HG02852 (cell line): ENCODE measurements around the gene DOCK3.
"Not testable (repeated sequence)": the region's sequence is repeated elsewhere in the genome, so short reads cannot be mapped to it uniquely, and the experiment has no call there.

ENCODE experiments used
- ATAC-seq: cut with Tn5 transposase; IDR thresholded peaks from one replicate; pipeline ENCODE4 v1.9.1; 2021; ENCODE audit warnings: mild to moderate bottlenecking, moderate library complexity; ENCODE audit not compliant: unreplicated experiment

The DOCK3 gene

DNA sequence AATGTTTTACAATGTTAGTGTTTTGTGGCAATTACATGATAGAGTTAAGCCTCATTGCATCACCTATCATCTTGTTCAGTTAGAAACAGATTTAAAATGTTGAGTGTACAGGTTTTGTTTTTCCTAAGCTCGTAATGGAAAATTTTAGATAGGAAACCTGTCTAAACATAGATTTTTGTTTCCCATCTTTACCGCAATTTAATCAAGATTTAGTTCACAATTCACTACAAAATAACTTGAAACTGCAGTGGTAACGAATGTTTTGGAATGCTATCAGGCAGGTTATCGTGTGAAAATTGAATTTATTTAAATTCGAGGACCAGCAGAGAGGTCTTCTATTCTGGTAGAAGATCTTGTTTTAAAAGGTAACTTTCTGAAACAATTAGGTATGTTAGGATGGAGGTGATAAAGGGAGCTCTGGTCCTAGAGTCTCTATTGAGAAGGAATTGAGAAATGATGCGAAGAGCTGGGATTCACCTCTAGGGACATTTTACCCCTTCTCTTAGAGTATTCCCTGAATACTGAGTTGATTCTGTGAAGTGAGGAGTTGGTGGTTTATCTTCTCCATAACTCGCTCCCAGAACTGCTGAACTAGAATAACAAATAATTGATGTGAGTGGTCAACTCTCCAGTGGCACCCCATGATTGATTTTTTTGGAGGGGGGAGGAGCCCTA, 1.4 kb downstream of the DOCK3 start:
- ATAC-seq: no peak

DNA sequence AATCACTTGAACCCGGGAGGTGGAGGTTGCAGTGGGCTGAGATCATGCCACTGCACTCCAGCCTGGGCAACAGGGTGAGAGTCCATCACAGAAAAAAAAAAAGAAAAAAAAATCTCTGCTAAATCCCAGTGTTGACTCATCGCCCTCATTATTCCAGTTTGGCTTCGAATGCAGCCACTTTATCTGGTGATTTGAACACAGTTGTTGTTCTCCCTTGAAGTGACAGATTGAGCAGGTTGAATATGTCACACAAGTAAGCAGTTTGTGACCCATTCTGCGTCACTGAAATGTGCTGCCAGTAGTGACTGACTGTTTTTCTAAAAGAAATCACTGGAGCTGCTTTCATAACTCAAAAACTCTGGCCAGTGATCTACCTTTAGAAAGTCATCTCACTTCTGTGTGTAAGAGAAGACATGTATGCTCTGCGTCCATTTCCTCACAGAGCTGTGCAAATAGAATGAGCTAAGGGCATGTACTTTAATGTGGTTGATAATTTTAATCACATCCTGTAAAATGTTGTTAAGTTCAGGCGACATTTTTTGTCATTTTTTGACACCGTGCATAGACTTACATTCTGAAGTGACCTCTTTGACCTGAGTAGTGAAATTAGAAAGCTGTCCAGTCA, 12.5 kb downstream of the DOCK3 start:
- no peak for ATAC-seq

DNA sequence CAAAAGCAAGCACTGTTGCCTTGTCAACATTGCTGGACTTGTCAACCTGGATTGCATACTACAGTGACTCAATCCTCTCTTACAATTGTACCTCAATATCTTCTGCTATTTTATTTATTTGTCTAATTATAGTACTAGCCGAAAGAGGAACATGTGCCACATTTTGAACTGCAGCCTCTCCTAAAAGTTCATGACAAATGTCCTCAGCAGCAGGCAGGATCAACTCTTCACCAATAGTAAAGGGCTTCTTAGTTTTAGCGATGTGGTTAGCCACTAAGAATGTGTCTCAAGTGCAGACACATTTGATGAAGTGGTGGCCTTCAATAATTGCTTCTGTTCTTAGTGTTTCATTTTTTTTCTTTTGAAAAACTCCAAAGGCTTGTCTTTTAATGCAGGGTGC, 13.2 kb downstream of the DOCK3 start:
- ATAC-seq: no peak

DNA sequence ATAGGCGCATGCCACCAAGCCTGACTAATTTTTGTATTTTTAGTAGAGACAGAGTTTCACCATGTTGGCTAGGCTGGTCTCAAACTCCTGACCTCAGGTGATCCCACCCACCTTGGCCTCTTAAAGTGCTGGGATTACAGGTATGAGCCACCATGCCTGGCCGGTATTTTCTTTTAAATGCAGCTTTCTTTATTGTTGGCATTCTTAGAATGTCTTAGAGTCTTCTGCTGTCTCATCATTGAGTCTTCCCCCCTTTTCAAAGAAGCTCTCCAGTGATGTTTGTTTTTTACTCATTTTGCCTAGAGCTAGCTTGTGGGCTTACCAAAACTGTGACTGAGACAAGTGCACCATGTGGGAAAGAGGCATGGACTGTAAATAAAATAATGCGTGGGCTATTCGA, 13.9 kb downstream of the DOCK3 start:
- not testable (repeated sequence) for ATAC-seq

DNA sequence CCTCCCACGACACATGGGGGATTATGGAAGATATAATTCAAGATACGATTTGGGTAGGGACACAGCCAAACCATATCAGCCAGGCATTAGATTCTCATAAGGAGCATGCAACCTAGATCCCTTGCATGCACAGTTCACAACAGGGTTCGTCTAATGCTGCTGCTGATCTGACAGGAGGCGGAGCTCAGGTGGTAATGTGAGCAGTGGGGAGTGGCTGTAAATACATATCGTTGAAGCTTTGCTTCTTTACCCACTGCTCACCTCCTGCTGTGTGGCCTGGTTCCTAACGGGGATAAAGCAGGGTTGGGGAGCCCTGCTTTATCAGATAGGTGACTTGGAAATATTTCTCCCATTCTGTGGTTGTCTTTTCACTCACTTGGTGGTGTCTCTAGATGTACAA, 14.8 kb downstream of the DOCK3 start:
- no peak for ATAC-seq

DNA sequence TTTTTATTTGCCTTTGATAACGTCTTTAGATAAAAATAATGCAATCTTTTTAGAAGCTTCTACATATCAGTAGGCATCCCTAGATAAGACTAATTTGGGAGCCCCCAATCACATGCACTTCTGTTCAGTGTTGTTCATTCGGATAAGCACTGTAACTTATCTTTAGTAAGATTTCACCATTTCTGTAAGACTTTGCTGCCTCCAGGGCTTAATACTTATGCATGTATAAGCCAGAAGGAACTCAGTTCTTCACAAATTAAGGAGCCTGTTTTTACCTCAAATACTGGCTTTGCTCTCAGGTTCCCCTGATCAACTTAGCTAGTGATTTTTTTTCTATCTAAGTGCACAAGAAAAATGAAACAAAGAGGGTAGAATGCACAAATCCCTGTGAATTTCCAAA, 20.3 kb downstream of the DOCK3 start:
- no peak for ATAC-seq

DNA sequence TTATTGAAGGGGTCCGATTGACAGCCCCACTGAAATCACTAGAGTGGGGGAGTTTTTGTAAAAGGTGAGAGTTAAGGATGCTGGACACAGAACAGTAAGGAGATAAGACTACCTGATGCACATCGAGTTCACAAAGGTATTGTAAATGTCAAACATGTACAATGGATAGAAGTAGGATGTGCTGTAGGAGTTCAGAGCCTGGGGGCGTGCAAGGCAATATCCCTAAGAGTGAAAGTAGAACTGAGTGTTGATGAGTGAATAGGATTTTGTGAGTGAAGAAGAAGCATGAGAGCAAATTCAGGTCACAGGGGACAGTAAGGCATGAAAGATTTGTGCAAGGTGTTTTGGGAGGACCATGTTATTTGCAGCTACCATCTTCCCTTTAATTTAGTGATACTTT, 21.5 kb downstream of the DOCK3 start:
- no peak for ATAC-seq

DNA sequence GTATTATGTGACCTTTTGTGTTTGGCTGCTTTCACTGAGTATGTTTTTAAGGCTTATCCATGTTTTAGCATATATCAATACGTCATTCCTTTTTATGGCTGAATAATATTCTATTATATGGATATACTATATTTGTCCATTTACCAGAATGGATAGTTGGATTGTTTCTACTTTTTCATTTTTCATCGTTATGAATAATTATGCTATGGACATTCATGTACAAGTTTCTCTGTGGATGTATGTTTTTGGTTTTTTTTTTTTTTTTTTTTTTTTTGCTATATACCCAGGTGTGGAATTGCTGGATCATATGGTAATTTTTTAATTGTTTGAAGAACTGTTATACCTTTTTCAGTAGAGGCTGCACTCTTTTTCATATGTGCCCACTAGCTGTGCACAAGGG, 23.5 kb downstream of the DOCK3 start:
- no peak for ATAC-seq

DNA sequence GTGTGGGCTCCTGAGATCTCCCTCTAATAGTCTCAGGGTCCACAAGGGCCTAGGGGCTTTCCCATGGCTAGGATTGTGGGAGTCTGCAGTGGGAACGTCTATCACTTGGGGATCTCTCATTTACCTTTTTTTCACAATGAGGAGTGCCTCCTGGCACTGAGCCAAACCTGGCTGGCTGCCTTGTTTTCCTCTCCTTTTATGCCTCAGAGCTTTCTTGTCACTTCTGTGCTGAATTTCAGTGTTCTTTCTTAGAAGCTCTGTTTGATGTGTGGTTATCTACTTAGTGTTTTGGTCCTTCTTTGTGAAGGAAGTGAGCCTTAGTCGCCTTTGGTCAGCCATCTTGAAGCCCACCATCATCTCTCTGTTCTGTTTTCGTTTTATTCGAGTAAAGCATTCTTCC, 33.9 kb downstream of the DOCK3 start:
- no peak for ATAC-seq

DNA sequence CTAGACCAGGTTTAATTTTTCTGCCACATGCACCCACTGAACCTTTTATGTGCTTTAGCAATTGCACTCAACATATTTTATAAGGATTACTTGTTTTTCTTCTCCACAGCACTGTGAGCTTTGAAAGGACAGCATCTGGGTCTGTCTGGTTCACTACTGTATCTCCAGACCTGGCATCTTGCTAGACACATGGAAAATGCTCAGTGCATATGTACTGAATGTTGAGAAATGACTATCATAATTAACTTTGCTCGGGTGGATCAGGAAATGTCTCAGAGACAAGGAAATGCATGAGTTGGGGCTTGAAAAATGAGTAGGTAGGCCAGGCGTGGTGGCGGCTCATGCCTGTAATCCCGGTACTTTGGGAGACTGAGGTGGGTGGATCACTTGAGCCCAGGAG, 40.2 kb downstream of the DOCK3 start:
- ATAC-seq: no peak

DNA sequence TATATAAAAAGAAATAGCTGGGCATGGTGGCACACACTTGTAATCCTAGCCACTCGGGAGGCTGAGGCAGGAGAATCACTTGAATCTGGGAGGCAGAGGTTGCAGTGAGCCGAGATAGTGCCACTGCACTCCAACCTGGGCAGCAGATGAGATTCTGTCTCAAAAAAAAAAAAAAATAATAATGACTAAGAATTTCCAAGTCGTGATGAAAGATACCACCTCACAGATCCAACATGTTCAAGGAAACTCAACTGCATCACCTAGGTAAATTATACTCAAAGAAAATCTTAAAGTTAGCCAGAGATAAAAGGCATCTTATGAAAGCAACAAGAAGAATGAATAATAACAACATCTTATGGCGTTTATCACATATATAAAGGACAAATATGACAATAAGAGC, 50.1 kb downstream of the DOCK3 start:
- no peak for ATAC-seq

DNA sequence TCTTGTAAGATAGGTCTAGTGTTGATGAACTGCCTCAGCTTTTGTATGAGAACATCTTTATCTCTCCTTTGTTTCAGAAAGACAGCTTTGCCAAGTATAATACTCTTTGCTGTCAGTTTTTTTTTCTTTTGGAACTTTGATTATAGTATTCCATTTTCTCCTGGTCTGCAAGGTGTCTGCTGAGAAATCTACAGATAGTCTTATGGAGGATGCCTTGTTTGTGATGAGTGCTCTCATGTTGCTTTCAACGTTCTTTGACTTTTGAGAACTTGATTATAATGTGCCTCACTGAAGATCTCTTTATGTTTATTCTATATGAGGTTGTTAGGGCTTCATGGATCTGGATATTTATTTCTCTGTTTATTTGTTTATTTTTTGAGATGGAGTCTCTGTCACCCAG, 60.3 kb downstream of the DOCK3 start:
- no peak for ATAC-seq

DNA sequence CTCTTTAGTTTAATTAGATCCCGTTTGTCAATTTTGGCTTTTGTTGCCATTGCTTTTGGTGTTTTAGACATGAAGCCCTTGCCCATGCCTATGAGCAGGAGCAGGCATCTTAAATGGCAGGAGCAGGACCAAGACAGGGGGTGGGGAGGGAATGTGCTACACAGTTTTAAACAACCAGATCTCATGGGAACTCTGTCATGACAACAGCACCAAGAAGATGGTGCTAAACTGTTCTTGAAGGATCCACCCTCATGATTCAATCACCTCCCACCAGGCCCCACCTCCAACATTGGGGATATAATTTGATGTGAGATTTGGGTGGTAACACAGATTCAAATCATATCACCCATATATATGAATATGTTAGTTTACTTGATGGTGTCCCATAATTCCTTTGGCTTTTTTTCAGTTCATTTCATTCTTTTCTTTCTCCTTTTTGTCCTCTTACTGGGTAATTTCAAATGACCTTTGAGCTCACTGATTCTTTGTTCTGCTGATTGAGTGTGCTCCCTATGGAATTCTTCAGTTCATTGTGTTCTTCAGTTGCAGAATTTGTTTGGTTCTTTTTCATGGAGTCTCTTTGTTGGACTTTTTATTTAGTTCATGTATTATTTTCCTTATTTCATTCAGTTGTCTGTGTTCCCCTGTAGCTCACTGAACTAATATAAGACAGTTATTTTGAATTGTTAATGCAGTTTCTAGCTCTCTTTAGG, 62.6 kb downstream of the DOCK3 start:
- ATAC-seq: no peak

DNA sequence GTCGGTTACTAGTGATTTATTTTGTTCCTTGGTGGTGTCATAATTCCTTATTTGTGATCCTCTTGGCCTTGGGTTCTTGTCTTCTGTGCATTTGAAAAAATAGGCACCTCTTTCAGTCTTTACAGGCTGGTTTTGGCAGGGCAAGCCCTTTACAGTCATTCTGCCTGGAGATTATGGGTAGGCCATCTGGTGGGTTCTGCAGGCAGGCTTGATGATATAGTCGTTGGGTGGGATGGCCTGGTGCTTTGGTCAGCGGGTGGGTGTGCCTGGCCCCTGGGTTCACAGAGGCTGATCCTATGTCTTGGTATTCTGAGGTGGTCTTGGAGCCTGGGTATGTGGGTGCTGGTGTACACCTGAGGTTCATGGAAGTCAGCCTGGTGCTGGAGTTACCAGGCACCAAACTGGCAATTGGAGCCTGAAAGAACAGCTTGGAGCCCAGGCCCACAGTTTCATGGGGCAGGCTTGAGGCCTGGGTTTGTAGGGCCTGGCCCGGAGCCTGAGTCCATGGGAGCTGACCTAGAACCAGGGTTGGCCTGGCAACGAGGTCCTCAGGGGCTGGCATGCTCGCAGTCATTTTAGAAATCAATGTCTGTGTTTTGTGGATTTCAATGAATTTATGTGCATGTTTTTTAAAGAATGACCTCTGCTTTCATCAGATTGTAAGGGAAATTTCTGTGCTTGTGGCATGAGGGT, 63.3 kb downstream of the DOCK3 start:
- no peak for ATAC-seq

DNA sequence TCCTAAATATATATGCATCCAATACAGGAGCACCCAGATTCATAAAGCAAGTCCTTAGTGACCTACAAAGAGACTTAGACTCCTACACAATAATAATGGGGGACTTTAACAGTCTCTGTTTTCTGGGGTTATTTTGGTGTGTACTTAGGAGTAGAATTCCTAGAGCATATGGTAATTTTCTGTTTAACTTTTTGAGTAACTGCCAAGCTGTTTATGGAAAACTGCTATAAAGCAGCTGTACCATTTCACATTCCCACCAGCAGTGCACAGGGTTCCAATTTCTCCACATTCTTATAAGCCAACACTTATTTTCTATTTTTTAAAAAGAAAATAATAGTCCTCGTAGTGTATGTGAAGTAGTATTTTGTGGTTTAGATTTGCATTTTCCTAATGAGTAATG, 68.9 kb downstream of the DOCK3 start:
- no peak for ATAC-seq

DNA sequence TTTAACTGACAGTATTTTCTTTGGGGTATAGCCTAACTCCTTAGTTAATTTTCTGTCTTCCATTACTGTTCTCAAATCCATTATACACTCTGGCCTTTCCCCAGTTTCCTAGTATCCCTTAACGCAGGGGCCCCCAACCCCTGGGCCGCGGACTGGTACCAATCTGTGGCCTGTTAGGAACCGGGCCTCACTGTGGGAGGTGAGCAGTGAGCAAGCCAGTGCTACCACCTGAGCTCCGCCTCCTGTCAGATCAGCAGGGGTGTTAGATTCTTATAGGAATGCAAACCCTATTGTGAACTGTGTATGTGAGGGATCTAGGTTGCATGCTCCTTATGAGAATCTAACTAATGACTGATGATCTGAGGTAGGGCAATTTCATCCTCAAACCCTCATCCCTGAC, 75.1 kb downstream of the DOCK3 start:
- no peak for ATAC-seq

DNA sequence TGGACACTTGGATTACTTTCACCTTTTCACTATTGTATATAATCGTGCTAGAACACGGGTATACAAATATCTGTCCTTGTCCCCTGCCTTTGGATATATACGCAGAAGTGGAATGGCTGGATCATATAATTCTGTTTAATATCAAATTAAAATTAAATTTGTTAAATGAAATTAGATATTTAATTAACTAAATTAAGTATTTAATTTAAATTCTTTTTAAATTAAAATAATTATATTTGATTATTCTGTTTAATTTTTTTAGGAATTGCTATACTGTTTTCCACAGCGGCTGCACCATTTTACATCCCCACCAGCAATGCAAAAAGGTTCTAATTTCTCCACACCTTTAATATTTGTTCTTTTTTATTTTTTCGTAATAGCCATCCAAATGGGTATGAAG, 84.3 kb downstream of the DOCK3 start:
- ATAC-seq: no peak

DNA sequence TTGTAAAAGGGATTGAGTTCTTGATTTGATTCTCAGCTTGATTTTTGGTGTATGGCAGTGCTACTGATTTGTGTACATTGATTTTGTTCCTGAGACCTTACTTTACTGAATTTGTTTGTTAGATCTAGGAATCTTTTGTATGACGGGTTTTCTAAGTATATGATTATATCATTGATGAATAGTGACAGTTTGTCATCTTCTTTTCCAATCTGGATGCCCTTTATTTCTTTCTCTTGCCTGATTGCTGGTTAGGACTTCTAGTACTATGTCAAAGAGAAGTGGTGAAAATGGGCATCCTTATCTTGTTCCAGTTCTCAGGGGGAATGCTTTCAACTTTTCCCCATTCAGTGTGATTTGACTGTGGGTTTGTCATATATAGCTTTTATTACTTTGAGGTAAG, 103.0 kb downstream of the DOCK3 start:
- no peak for ATAC-seq

DNA sequence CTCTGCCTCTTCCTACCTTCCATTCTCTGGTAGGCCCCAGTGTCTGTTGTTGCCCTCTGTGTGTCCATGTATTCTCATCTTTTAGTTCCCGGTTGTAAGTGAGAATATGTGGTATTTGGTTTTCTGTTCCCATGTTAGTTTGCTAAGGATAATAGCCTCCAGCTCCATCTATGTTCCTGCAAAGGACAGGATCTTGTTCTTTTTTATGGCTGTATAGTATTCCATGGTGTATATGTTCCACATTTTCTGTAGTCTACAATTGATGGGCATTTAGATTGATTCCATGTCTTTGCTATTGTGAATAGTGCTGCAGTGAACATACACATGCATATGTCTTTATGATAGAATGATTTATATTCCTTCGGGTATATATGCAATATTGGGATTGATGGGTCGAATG, 107.0 kb downstream of the DOCK3 start:
- ATAC-seq: not testable (repeated sequence)

DNA sequence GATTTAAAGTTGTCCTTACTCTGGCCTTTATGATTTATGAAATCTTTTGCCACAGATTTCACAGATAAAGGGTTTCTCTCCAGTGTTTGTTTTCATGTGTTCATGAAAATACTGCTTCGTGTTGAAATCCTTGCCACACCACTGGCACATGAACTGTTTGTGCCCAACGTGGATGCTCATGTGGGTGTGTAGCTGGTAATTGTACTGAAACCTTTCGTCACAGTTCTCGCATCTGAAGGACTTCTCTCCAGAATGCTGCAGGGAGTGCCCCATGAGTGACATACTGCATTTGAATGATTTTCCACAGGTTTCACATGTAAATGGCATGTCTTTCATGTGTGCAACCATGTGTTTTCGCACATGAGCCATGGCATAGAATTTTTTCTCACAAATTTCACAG, 111.9 kb downstream of the DOCK3 start:
- ATAC-seq: no peak

DNA sequence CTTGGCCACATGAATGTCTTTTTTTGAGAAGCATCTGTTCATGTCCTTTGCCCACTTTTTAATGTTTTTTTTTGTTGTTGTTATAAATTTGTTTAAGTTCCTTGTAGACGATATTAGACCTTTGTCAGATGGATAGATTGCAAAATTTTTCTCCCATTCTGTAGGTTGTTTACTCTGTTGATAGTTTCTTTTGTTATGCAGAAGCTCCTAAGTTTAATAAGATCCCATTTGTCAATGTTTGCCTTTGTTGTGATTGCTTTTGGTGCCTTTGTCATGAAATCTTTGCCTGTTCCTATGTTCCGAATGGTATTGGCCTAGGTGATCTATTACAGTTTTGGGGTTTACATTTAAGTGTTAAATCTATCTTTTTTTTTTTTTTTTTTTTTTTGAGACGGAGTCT, 116.2 kb downstream of the DOCK3 start:
- ATAC-seq: not testable (repeated sequence)

DNA sequence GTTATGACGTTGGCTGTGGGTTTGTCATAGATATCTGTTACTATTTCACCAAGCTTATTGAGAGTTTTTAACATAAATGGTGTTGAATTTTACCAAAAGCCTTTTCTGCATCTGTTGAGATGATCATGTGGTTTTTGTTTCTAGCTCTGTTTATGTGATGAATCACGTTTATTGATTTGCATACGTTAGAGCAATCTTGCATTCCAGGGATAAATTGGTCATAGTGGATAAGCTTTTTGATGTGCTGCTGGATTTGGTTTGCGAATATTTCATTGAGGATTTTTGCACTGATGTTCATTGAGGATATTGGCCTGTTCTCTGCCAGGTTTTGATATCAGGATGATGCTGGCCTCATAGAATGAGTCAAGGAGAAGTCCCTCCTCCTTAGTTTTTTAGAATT, 117.8 kb downstream of the DOCK3 start:
- no peak for ATAC-seq
